CD14-positive monocyte (primary cell): Measurements from ENCODE around the gene MCC. TPM values are rescaled to one million over a fixed set of nuclear protein-coding genes. Genes with fewer than 3 reads are reported as not detected.

Source experiments
- DNase-seq, 3 donors: peaks; one replicate each; pipeline ENCODE4 v3.0.0-alpha.2; 2011 to 2022
- H2AFZ ChIP-seq: 2 replicates; pipeline ENCODE4 v1.6.0; 2012; ENCODE audit warnings: mild to moderate bottlenecking, low read depth, low read length, inconsistent platforms; ENCODE audit not compliant: insufficient read depth, poor library complexity, severe bottlenecking
- H3K27ac ChIP-seq, 2 donors: 1 replicate in 1 of 2; 2 replicates in 1 of 2; pipeline ENCODE4 v1.5.1; 2012 to 2013; ENCODE audit warnings: low read length in 2 of 2, control low read depth in 1 of 2, inconsistent platforms in 1 of 2, low read depth in 1 of 2, mild to moderate bottlenecking in 1 of 2
- H3K27me3 ChIP-seq, 2 donors: one replicate each; pipeline versions ENCODE4 v1.6.0 to v1.6.1; 2011 to 2013; ENCODE audit warnings: low read length in 2 of 2; ENCODE audit not compliant: control insufficient read depth in 2 of 2, insufficient read depth in 2 of 2
- H3K36me3 ChIP-seq, 2 donors: replicated peaks in 1 of 2; 1 replicate in 1 of 2; 2 replicates in 1 of 2; pipeline versions ENCODE4 v1.5.1 to v1.6.1; 2012 to 2013; ENCODE audit warnings: low read length in 2 of 2, control low read depth in 1 of 2, inconsistent platforms in 1 of 2, mild to moderate bottlenecking in 1 of 2; ENCODE audit not compliant: insufficient read depth in 2 of 2, control insufficient read depth in 1 of 2
- H3K4me1 ChIP-seq, 2 donors: 1 replicate in 1 of 2; 2 replicates in 1 of 2; pipeline versions ENCODE4 v1.5.1 to v1.6.1; 2012 to 2013; ENCODE audit warnings: low read length in 2 of 2, control low read depth in 1 of 2, inconsistent platforms in 1 of 2, mild to moderate bottlenecking in 1 of 2, moderate library complexity in 1 of 2; ENCODE audit not compliant: insufficient read depth in 2 of 2, control insufficient read depth in 1 of 2
- H3K4me2 ChIP-seq: replicated peaks from 2 replicates; pipeline ENCODE3; 2012; ENCODE audit warnings: low read length, moderate library complexity, mild to moderate bottlenecking; ENCODE audit not compliant: poor library complexity, severe bottlenecking; ENCODE audit errors: extremely low read depth
- H3K4me3 ChIP-seq, 3 experiments: fragments of 200-600 bp in 1 of 3; sonication (generic) in 1 of 3; replicated peaks in 1 of 3; 1 replicate in 2 of 3; 2 replicates in 1 of 3; pipeline ENCODE4 v1.5.1; 2011 to 2013; ENCODE audit warnings: low read length in 3 of 3, mild to moderate bottlenecking in 3 of 3, control low read depth in 2 of 3, low read depth in 2 of 3, inconsistent platforms in 1 of 3, moderate library complexity in 1 of 3
- H3K79me2 ChIP-seq: 2 replicates; pipeline ENCODE4 v1.6.0; 2012; ENCODE audit warnings: mild to moderate bottlenecking, control low read depth, inconsistent platforms, low read length, moderate library complexity; ENCODE audit not compliant: insufficient read depth
- H3K9ac ChIP-seq: 2 replicates; pipeline ENCODE4 v1.6.0; 2017; ENCODE audit warnings: low read length, mild to moderate bottlenecking; ENCODE audit not compliant: insufficient read depth, poor library complexity, severe bottlenecking
- H3K9me3 ChIP-seq, 2 donors: replicated peaks in 1 of 2; 1 replicate in 1 of 2; 2 replicates in 1 of 2; pipeline versions ENCODE4 v1.5.1 to v1.6.1; 2012 to 2013; ENCODE audit warnings: low read length in 2 of 2, control low read depth in 1 of 2; ENCODE audit not compliant: control insufficient read depth in 1 of 2, insufficient read depth in 1 of 2
- H4K20me1 ChIP-seq: 2 replicates; pipeline ENCODE4 v1.6.0; 2012; ENCODE audit warnings: mild to moderate bottlenecking, low read length, control low read depth, moderate library complexity; ENCODE audit not compliant: insufficient read depth
- H3K27ac Mint-ChIP-seq, 7 donors: one replicate each; pipeline ENCODE4 v1.8.0; 2020; ENCODE audit warnings: mild to moderate bottlenecking in 7 of 7, mixed read lengths in 7 of 7, moderate library complexity in 6 of 7, inconsistent platforms in 2 of 7
- H3K27me3 Mint-ChIP-seq, 3 donors: one replicate each; pipeline ENCODE4 v1.8.0; 2021 to 2022; ENCODE audit warnings: low read depth in 3 of 3, mild to moderate bottlenecking in 3 of 3, mixed read lengths in 3 of 3, moderate library complexity in 3 of 3, inconsistent platforms in 1 of 3
- H3K36me3 Mint-ChIP-seq, 2 donors: one replicate each; pipeline ENCODE4 v1.8.0; 2020; ENCODE audit warnings: mixed read lengths in 2 of 2, inconsistent platforms in 1 of 2, mild to moderate bottlenecking in 1 of 2
- H3K4me1 Mint-ChIP-seq: one replicate; pipeline ENCODE4 v1.8.0; 2020; ENCODE audit warnings: mild to moderate bottlenecking, mixed read lengths
- H3K4me3 Mint-ChIP-seq, 2 donors: one replicate each; pipeline ENCODE4 v1.8.0; 2020; ENCODE audit warnings: mild to moderate bottlenecking in 2 of 2, mixed read lengths in 2 of 2, moderate library complexity in 1 of 2
- H3K9me3 Mint-ChIP-seq, 7 donors: one replicate each; pipeline ENCODE4 v1.8.0; 2020 to 2022; ENCODE audit warnings: mixed read lengths in 7 of 7, mild to moderate bottlenecking in 6 of 7, moderate library complexity in 6 of 7, inconsistent platforms in 2 of 7
- CTCF ChIP-seq: fragments of 200-600 bp; IDR thresholded peaks from one replicate; pipeline ENCODE4 v1.8.0; 2022; ENCODE audit warnings: antibody characterized with exemption, mild to moderate bottlenecking
- WGBS: methylation state at CpG from one replicate; pipeline ENCODE4 v1.1.5; 2013; ENCODE audit warnings: missing lambda C conversion rate; ENCODE audit not compliant: insufficient coverage; 5-methylcytosine and 5-hydroxymethylcytosine counted together
- intact Hi-C, 2 donors: fragments of 100-400 bp; cut with micrococcal nuclease; formaldehyde crosslinking; loops; one replicate each; pipeline versions ENCODE4 v1.15.0 to v1.15.1; 2023
- polyA plus RNA-seq, 3 donors: library from polyadenylated mRNA; depleted of rRNA in 1 of 3; unstranded in 2 of 3; stranded (reverse) in 1 of 3; fragments of 300-500 nt in 2 of 3; fragments of >200 nt in 1 of 3; fragmentation: Illumina TruSeq in 2 of 3; gene quantifications; 1 replicate in 2 of 3; 2 replicates in 1 of 3; pipeline ENCODE4 v1.2.3, GENCODE V29; 2012 to 2021

MCC gene
- polyA plus RNA-seq, 3 donors: 0.09 TPM; not detected in 2

- H3K4me1 ChIP-seq: peaks cover 8 to 11% of the 10 kb centered on the region in 2 donors
- H2AFZ ChIP-seq: no peak overlapping the region
Observed at GRCh38 chr5:113519412-113519811, 31.2 kb upstream of the MCC start.

GRCh38 chr5:113518884-113519283 is 30.6 kb upstream of the MCC start:
- no peak for DNase-seq
- Histone ChIP-seq H4K20me1 (no peaks in the 10 kb centered on the region), H3K9ac (no peak overlapping the region), H3K4me3 (no peak overlapping the region), H3K27ac (no peak overlapping the region), H3K4me2 (no peak overlapping the region), H3K27me3 (no peaks in the 10 kb centered on the region), H3K79me2 (peaks cover 60% of the 10 kb centered on the region), H3K9me3 (no peaks in the 10 kb centered on the region), H3K4me1 (peaks cover 7 to 8% of the 10 kb centered on the region in 2 donors), H2AFZ (no peak overlapping the region), H3K36me3 (peaks cover 19 to 44% of the 10 kb centered on the region in 2 donors)
- Mint-ChIP-seq H3K27me3 (no peaks in the 10 kb centered on the region), H3K27ac (no peak overlapping the region), H3K4me1 (peaks cover 18% of the 10 kb centered on the region), H3K36me3 (peaks cover 35 to 52% of the 10 kb centered on the region in 2 donors), H3K4me3 (no peak overlapping the region), H3K9me3 (no peaks in the 10 kb centered on the region)
- no peak for TF ChIP-seq CTCF
- intact Hi-C loops: no loop called here
- WGBS: no CpG with 5 or more reads among the region's 4 CpGs

More at GRCh38 chr5:113519412-113519811, 31.2 kb upstream of the MCC start:
- no peaks in the 10 kb centered on the region for H4K20me1 ChIP-seq
- WGBS: no CpG with 5 or more reads among the region's 2 CpGs
- H3K9me3 Mint-ChIP-seq: no peaks in the 10 kb centered on the region
- no peaks in the 10 kb centered on the region for H3K9me3 ChIP-seq
- no peak overlapping the region for H3K4me3 Mint-ChIP-seq
- no peak overlapping the region for H3K4me2 ChIP-seq
- H3K36me3 Mint-ChIP-seq: peaks cover 35 to 52% of the 10 kb centered on the region in 2 donors
- peaks cover 17% of the 10 kb centered on the region for H3K4me1 Mint-ChIP-seq
- H3K4me3 ChIP-seq: no peak overlapping the region
- H3K27me3 Mint-ChIP-seq: no peaks in the 10 kb centered on the region
- no peak for DNase-seq
- H3K27me3 ChIP-seq: no peaks in the 10 kb centered on the region
- intact Hi-C loops: no loop called here
- TF ChIP-seq CTCF: no peak
- H3K9ac ChIP-seq: no peak overlapping the region
- no peak overlapping the region for H3K27ac ChIP-seq
- no peak overlapping the region for H3K27ac Mint-ChIP-seq
- peaks cover 19 to 44% of the 10 kb centered on the region in 2 donors for H3K36me3 ChIP-seq
- peaks cover 57% of the 10 kb centered on the region for H3K79me2 ChIP-seq
